AG20443 (cell line): Measurements from ENCODE around the gene ADAMTSL3.

Experiments used
- DNase-seq: peaks from one replicate; pipeline ENCODE4 v3.0.0; 2012; ENCODE audit warnings: low spot score, mixed read lengths

The ADAMTSL3 gene

DNA sequence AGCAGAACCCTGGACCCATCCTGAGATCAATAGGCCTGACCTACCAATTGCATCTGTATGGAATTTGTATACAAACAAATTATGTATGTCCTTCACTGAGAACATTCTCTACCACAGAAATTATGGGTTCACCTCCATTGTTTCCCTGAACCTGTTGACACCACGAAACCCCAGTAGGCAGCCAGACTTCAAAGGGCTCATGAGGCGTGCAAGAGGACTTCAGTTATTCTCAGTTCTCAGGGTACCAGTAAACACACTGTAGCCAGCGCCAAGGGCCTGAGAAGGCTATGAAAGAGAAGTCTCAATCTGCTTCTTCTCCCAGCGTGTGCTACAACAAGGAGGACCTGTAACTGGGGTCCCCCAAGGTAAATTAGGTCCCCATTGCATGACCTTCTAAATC lies 326.7 kb downstream of the ADAMTSL3 start:
- DNase-seq = no peak

DNA sequence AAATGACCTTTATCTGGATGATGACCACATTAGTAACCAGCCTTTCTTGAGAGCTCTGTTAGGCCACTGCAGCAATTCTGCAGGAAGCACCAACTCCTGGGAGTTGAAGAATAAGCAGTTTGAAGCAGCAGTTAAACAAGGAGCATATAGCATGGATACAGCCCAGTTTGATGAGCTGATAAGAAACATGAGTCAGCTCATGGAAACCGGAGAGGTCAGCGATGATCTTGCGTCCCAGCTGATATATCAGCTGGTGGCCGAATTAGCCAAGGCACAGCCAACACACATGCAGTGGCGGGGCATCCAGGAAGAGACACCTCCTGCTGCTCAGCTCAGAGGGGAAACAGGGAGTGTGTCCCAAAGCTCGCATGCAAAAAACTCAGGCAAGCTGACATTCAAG lies 328.8 kb downstream of the ADAMTSL3 start:
- no peak for DNase-seq

- no peak for DNase-seq
Observed at GRCh38 chr15:83983634-83984458, 329.9 kb downstream of the ADAMTSL3 start.

- DNase-seq = no peak
Observed at GRCh38 chr15:83984601-83985000, 330.7 kb downstream of the ADAMTSL3 start.

DNA sequence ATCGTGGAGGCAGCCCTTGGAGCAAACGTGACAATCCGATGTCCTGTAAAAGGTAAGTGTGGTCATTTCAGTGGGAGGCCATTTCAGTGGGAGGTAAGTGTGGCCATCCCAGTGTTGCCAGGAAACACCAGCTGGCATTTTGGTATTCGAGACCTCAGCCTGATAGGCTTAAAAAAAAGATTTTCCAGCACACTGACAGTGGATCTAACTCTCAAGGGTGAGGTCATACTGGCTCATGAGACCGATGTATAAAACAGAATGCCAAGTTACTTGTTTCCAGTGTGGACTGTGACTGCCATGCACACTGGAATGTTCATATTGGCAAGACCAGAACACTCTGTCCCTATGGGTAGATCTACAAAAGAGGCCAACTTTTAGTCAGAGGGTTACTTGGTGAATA lies 337.2 kb downstream of the ADAMTSL3 start:
- DNase-seq = no peak

DNA sequence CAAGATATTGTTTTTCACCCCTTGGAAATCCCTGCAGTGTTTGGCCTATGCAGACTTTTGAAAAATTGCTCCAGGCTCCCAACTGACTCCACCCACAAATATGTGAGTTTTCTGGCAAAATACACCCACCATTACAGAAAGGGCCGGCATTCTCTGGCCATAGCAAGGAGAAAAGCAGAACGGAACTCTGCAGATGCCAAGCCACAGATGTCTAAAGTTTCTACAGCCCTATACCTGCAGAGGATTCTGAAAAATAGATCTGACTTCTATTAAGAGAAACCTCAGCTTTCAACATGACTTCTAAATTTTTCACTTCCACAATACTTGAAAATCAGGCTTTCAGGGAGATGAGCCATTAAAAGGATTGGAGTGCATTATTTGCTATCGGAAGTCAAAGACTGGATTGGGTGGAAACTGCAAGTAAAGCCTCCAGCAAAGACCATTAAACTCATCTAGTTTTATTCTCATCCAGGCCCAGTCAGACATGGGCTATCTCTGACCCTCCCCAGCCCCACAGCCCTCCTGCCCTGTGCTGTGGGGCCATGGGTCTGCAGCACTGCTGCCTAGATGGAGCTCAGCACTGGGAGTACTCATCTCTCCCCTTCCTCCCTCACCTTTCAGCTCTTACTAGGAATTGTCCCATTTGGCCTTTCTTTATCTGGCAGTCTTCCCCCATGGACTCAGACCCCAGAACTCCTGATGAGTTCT lies 338.6 kb downstream of the ADAMTSL3 start:
- DNase-seq = no peak

DNA sequence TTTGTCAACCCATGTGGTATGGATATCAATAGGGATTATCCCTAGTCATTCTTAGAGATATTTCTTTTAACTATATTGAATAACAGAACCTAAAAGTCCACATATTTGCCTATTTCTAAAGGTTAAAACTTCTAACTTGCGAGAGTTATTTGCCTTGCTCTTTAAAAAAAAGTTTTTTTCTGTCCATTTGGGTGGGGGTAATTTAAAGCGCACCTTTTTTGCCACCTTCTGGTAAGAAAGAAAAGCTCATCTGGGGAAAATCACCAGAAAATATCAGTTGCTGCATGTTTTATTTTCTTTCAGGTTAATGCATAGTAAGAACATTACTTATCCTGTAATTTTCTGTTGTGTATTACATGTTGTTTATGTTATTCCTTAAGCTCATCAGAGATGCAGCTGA lies 339.7 kb downstream of the ADAMTSL3 start:
- no peak for DNase-seq

- no peak for DNase-seq
Observed at GRCh38 chr15:83998486-83998885, 344.6 kb downstream of the ADAMTSL3 start.

- no peak for DNase-seq
Observed at GRCh38 chr15:83999396-84000135, 345.6 kb downstream of the ADAMTSL3 start.

- no peak for DNase-seq
Observed at GRCh38 chr15:84001037-84001436, 347.1 kb downstream of the ADAMTSL3 start.

- no peak for DNase-seq
Observed at GRCh38 chr15:84001655-84002054, 347.7 kb downstream of the ADAMTSL3 start.

DNA sequence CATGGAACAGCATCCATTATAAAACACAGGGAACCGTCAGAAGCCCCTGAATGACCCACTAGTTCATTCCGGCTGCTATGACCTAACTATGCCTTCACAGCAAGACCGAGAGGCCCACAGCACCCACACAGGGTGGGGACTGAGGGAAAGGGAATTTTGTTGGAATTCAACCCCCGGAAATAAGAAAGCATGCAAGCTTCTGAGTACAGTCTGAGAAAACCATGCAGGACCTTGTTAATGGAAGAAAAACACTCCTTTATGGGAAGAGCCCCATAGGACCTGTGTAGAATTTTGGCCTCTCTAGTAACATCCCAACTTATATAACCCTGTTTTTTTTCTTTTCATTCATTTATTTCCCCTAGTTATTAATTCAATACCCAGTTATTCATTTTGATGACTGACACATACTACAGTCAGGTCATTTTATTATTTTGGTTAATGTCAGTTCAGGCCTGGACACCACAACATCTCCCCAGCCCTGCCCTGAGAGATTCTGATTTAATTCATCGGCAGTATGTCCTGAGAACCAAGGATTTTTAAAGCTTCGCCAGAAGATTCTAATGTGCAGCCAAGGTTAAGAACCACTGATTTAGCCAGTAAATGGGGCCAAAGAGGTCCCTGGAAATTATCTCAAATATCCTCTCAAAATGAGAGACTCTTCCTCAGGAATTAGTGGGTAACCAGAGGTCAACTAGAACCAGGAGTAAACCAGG lies 350.0 kb downstream of the ADAMTSL3 start:
- no peak for DNase-seq

DNA sequence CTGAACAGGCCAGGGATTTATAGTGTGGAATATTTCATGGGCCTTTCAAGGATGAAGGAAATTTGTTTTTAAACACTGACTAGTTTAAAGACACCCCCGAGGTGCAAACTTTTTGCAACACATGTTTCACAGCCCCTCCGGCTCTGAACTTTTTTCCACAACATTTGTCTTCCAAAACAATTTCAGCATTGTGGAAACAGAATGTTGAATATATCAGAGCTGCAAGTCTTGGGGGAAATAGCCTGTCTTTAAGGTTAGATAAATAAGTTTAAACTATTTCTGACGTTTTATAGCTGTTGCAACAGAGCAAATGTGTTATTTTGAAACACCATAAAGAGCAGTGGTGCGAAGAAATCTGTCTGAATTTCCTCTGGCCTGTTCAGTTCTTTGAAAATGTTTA lies 352.5 kb downstream of the ADAMTSL3 start:
- DNase-seq = no peak

GRCh38 chr15:84009616-84010015 lies 355.7 kb downstream of the ADAMTSL3 start:
- no peak for DNase-seq

DNA sequence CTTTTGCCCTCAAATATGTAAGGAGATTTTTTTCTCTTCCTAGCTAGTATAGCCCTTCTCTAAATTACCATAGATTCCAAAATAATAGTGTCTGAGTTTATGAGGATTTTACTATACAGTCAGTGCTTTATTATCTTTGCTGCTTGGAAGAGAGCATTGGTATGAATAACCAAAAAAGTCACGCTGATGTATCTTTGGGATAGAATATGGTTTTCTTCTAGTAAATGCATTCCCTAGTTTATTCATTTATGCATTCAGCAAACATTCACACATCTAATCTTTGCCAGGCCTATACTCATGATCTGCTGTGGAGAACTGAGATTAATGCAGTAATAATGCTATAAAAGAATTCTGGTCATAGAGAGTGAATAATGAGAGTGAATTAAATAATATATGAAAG lies 356.3 kb downstream of the ADAMTSL3 start:
- DNase-seq = no peak

DNA sequence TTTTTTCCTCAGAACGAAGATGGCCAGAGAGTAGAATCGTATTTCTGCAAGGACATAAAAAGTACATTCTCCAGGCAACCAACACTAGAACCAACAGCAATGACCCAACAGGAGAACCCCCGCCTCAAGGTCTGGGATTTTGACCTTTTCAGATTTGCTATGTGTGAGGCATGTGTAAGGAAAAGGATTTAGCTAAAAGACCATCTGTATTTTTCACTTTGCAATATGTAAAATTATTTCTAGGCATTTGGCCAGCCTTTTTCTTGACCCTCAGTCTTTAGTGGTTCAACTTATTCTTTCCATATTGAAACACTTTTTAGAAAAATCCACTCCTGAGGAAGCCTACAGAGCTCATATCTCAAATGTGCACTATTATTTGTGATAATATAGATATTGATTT lies 362.4 kb downstream of the ADAMTSL3 start:
- no peak for DNase-seq

GRCh38 chr15:84022516-84022915 lies 368.6 kb downstream of the ADAMTSL3 start:
- no peak for DNase-seq

GRCh38 chr15:84023636-84024035 lies 369.7 kb downstream of the ADAMTSL3 start:
- no peak for DNase-seq

GRCh38 chr15:84033793-84034553 lies 380.1 kb downstream of the ADAMTSL3 start:
- no peak for DNase-seq

DNA sequence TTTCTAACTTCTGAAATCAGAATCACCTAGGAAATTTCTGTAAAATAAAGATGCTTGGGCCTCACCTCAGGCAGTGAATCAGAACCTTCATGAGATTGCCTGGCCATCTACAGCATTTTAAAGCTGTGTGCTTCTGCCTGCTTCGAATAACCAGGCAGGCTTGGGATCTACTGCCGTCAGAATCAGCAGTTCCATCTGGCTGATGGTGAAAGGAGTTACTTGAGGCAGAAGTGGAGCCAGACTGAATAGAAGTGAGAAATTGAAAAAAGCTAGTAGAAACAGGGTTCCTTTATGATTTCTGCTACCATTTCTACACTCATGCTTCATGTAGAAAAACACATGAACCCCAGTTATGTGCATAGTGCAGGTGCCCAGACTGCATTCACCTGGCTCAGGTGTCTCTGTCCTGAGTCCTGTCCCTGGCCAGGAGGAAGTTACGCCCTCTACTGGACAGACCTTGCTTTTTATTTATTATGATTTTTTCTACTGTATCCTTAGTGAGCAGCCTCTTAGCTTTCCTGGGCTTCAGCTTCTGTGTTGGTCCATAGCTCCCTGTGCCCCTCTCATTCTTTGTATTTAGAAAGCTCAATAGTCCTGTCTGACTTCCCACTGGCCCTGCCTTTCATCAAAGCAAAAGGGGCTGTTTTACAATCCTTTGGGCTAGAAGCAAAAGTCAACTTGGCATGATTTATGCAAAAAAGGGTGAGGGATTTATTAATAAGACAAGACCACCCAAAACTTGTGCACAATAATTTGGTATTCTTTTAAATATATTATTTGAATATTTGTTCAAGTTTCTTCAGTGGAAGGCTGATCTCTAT lies 380.9 kb downstream of the ADAMTSL3 start:
- DNase-seq = no peak

DNA sequence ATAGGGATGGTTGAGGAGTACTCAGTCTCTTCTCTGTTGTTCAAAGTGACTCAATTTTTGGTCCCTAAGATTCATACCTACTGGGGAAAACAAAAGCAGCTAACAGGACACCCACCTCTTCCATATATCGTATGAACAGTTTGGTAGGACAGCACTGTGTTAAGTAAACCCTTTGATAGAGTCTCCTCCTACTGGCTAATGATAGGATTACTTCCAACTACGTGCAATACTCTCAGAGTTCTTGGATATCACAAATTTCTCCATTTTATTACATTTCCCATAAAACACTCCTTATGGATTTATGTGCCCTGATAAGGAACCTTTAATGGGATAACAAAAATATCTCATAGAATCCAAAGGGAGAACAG lies 381.5 kb downstream of the ADAMTSL3 start:
- DNase-seq = peak; percentile 22
